Endothelial cell of umbilical vein (primary cell): ENCODE results near the gene MAGEB17. TPM values are rescaled to one million over a fixed set of nuclear protein-coding genes. Genes with fewer than 3 reads are reported as not detected.

Experiments
- BruUV-seq: library from RNA; stranded (reverse); fragments of 400-500 nt; replicated peaks from 2 replicates; lab custom pipeline; 2021; lab: Mats Ljungman, UMichigan
- CTCF ChIA-PET: fragments of 300-600, 350-600 bp; sonication (Branson Sonifier 250); formaldehyde crosslinking; loops from one replicate; lab custom pipeline; 2021; ENCODE audit warnings: antibody characterized with exemption, inconsistent platforms; lab: Charles Lee
- POLR2A ChIA-PET: fragments of 300-600, 350-600 bp; sonication (Branson Sonifier 250); formaldehyde crosslinking; loops from one replicate; lab custom pipeline; 2021; ENCODE audit warnings: antibody characterized with exemption, inconsistent platforms; lab: Charles Lee
- DNase-seq: peaks from one replicate; pipeline ENCODE4 v3.0.0-alpha.2; 2011; ENCODE audit warnings: low read depth, low spot score
- FAIRE-seq: peaks from 2 replicates; lab custom pipeline; 2011; peaks lifted over from hg19 to GRCh38; lab: Jason Lieb, UNC
- H2AFZ ChIP-seq: 2 replicates; pipeline ENCODE4 v1.6.0; 2012; ENCODE audit warnings: low read depth, low read length, control low read depth, inconsistent platforms
- H3K27ac ChIP-seq: 2 replicates; pipeline ENCODE4 v1.5.1; 2011; ENCODE audit warnings: low read depth, mild to moderate bottlenecking, control low read depth, low read length, moderate library complexity; ENCODE audit not compliant: insufficient read depth
- H3K27me3 ChIP-seq, 2 experiments: 2 replicates each; pipeline versions ENCODE4 v1.6.0 to v1.6.1; 2011; ENCODE audit warnings: low read length in 2 of 2, mixed read lengths in 1 of 2; ENCODE audit not compliant: control insufficient read depth in 2 of 2, insufficient read depth in 2 of 2
- H3K36me3 ChIP-seq, 2 experiments: 2 replicates in 1 of 2; 3 replicates in 1 of 2; pipeline ENCODE4 v1.5.1; 2011; ENCODE audit warnings: low read length in 2 of 2, mild to moderate bottlenecking in 1 of 2, moderate library complexity in 1 of 2; ENCODE audit not compliant: control insufficient read depth in 2 of 2, insufficient read depth in 2 of 2; ENCODE audit errors: extremely low read depth in 1 of 2
- H3K4me1 ChIP-seq: 3 replicates; pipeline ENCODE4 v1.5.1; 2011; ENCODE audit warnings: mild to moderate bottlenecking, low read length; ENCODE audit not compliant: control insufficient read depth, insufficient read depth; ENCODE audit errors: extremely low read depth
- H3K4me2 ChIP-seq: 2 replicates; pipeline ENCODE4 v1.6.1; 2011; ENCODE audit warnings: low read length, control low read depth, mixed read lengths; ENCODE audit not compliant: insufficient read depth
- H3K4me3 ChIP-seq, 3 experiments: fragments of 200-600 bp in 1 of 3; sonication (generic), shearing (Covaris generic) in 1 of 3; replicated peaks in 1 of 3; 2 replicates each; pipeline ENCODE4 v1.5.1; 2011 to 2016; ENCODE audit warnings: control low read depth in 3 of 3, low read length in 3 of 3, mild to moderate bottlenecking in 2 of 3, inconsistent platforms in 1 of 3, low read depth in 1 of 3, moderate library complexity in 1 of 3; ENCODE audit not compliant: insufficient read depth in 1 of 3
- H3K79me2 ChIP-seq: 2 replicates; pipeline ENCODE4 v1.6.0; 2012; ENCODE audit warnings: low read length, inconsistent platforms; ENCODE audit not compliant: control insufficient read depth, insufficient read depth
- H3K9ac ChIP-seq: replicated peaks from 2 replicates; pipeline ENCODE3; 2011; ENCODE audit warnings: low read length, control low read depth; ENCODE audit not compliant: insufficient read depth; ENCODE audit errors: extremely low read depth
- H3K9me1 ChIP-seq: replicated peaks from 3 replicates; pipeline ENCODE4 v1.6.0; 2011; ENCODE audit warnings: mild to moderate bottlenecking, low read length; ENCODE audit not compliant: control insufficient read depth, insufficient read depth; ENCODE audit errors: extremely low read depth
- H3K9me3 ChIP-seq: replicated peaks from 2 replicates; pipeline ENCODE4 v1.5.1; 2012; ENCODE audit warnings: low read length, inconsistent platforms; ENCODE audit not compliant: control insufficient read depth, insufficient read depth
- H4K20me1 ChIP-seq: replicated peaks from 2 replicates; pipeline ENCODE3; 2011; ENCODE audit warnings: mild to moderate bottlenecking, low read length; ENCODE audit not compliant: control insufficient read depth, insufficient read depth; ENCODE audit errors: extremely low read depth
- CTCF ChIP-seq, 2 donors: IDR thresholded peaks; 1 replicate in 1 of 2; 2 replicates in 1 of 2; pipeline ENCODE4 v1.5.1; 2011; ENCODE audit warnings: low read length in 2 of 2, mild to moderate bottlenecking in 2 of 2, moderate library complexity in 2 of 2, control low read depth in 1 of 2, inconsistent platforms in 1 of 2, low read depth in 1 of 2; ENCODE audit not compliant: insufficient read depth in 1 of 2; ENCODE audit errors: extremely low read depth in 1 of 2
- EZH2 ChIP-seq: IDR thresholded peaks from 2 replicates; pipeline ENCODE4 v1.6.1; 2012; ENCODE audit warnings: borderline replicate concordance, low read depth, mild to moderate bottlenecking, moderate library complexity, low read length, inconsistent platforms; ENCODE audit not compliant: severe bottlenecking
- GATA2 ChIP-seq: IDR thresholded peaks from 2 replicates; pipeline ENCODE4 v1.7.0; 2011; ENCODE audit warnings: low read depth, mild to moderate bottlenecking, moderate library complexity, mixed read lengths, low read length; ENCODE audit not compliant: insufficient read length, insufficient read depth
- JUN ChIP-seq: IDR thresholded peaks from 2 replicates; pipeline ENCODE4 v1.6.1; 2011; ENCODE audit warnings: borderline replicate concordance, low read depth; ENCODE audit not compliant: insufficient read length, insufficient read depth
- MAX ChIP-seq: IDR thresholded peaks from 2 replicates; pipeline ENCODE4 v1.6.1; 2011; ENCODE audit not compliant: insufficient read depth, insufficient read length
- MYC ChIP-seq: IDR thresholded peaks from one replicate; pipeline ENCODE4 v1.6.1; 2011; ENCODE audit warnings: mild to moderate bottlenecking, low read depth, low read length
- POLR2A ChIP-seq: IDR thresholded peaks from 2 replicates; pipeline ENCODE4 v1.6.1; 2012; ENCODE audit warnings: low read depth, mild to moderate bottlenecking, control low read depth, low read length
- POLR2AphosphoS5 ChIP-seq: IDR thresholded peaks from 2 replicates; pipeline ENCODE4 v1.6.1; 2012; ENCODE audit warnings: low read depth, mild to moderate bottlenecking, control low read depth, low read length, moderate library complexity; ENCODE audit not compliant: insufficient read depth
- dilution Hi-C: fragments of 300-500 bp; cut with MboI; formaldehyde crosslinking; loops from one replicate; pipeline ENCODE4 v1.15.0; 2019; ENCODE audit warnings: low sequenced_read_pairs; ENCODE audit not compliant: extremely low pct_ligation_motif_present
- intact Hi-C: fragments of 100-400 bp; cut with micrococcal nuclease; formaldehyde crosslinking; loops from one replicate; pipeline ENCODE4 v1.10.0; 2022
- polyA plus RNA-seq, 4 experiments: library from polyadenylated mRNA; depleted of rRNA in 3 of 4; stranded (reverse) in 3 of 4; unstranded in 1 of 4; fragments of >200 nt; gene quantifications; 2 replicates each; pipeline versions ENCODE4 v1.2.1 to v1.2.3, GENCODE V29; 2011 to 2012; ENCODE audit warnings: missing spikeins in 1 of 4
- total RNA-seq: library from RNA; stranded (reverse); gene quantifications from 2 replicates; pipeline ENCODE4 v1.2.3, GENCODE V29; 2021

Gene MAGEB17
- total and polyA plus RNA-seq, 2 donors (not counting 3 experiments of a cell fraction or from before 2014, with no cell fraction given), result not detected

- TF ChIP-seq MYC, result no peak
- no peak for TF ChIP-seq CTCF (IDR thresholded peaks at IDR 0.05; ENCODE audit: extremely low read depth in 1 of 2, insufficient read depth in 1 of 2, low read depth in 1 of 2, low read length in 2 of 2)
- no peak for TF ChIP-seq POLR2A
- no peak for TF ChIP-seq JUN
- TF ChIP-seq EZH2, result no peak
- TF ChIP-seq POLR2AphosphoS5, result no peak
- no peak for TF ChIP-seq GATA2
- Histone ChIP-seq H3K79me2 (no peaks in the 10 kb centered on the region), H4K20me1 (no peaks in the 10 kb centered on the region), H3K36me3 (no peaks in the 10 kb centered on the region), H3K27ac (no peak overlapping the region), H3K9ac (no peak overlapping the region), H3K27me3 (no peaks in the 10 kb centered on the region), H3K4me2 (no peak overlapping the region), H3K4me3 (no peak overlapping the region), H3K9me1 (no peaks in the 10 kb centered on the region), H3K9me3 (no peaks in the 10 kb centered on the region), H2AFZ (no peak overlapping the region), H3K4me1 (no peaks in the 10 kb centered on the region)
- no peak for FAIRE-seq
- POLR2A ChIA-PET, result no interaction called here
- BruUV-seq, result no TSS peak
- CTCF ChIA-PET, result no interaction called here
- DNase-seq, result no peak
- dilution Hi-C loops (no loop called here), intact Hi-C loops (no loop called here)
Measured at GRCh38 chrX:16134936-16135335, 32.3 kb upstream of the MAGEB17 start.

- Histone ChIP-seq H3K27ac (no peak overlapping the region), H3K79me2 (no peaks in the 10 kb centered on the region), H4K20me1 (no peaks in the 10 kb centered on the region), H3K4me2 (no peak overlapping the region), H2AFZ (no peak overlapping the region), H3K9me1 (no peaks in the 10 kb centered on the region), H3K9ac (no peak overlapping the region), H3K4me1 (no peaks in the 10 kb centered on the region), H3K4me3 (no peak overlapping the region), H3K9me3 (no peaks in the 10 kb centered on the region), H3K27me3 (no peaks in the 10 kb centered on the region), H3K36me3 (no peaks in the 10 kb centered on the region)
- intact Hi-C loops, result no loop called here
- dilution Hi-C loops, result no loop called here
- FAIRE-seq (no peak), DNase-seq (no peak)
- CTCF ChIA-PET, result no interaction called here
- no TSS peak for BruUV-seq
- POLR2A ChIA-PET, result no interaction called here
- no peak for TF ChIP-seq EZH2
- TF ChIP-seq POLR2AphosphoS5, result no peak
- TF ChIP-seq POLR2A, result no peak
- no peak for TF ChIP-seq JUN
- TF ChIP-seq MAX, result no peak
- no peak for TF ChIP-seq CTCF (IDR thresholded peaks at IDR 0.05; ENCODE audit: extremely low read depth in 1 of 2, insufficient read depth in 1 of 2, low read depth in 1 of 2, low read length in 2 of 2)
Measured at GRCh38 chrX:16136080-16136479, 31.2 kb upstream of the MAGEB17 start.
